Right lobe of liver (tissue), 6 donors: ENCODE results near the gene OR6B3. TPM values are rescaled to one million over a fixed set of nuclear protein-coding genes. Genes with fewer than 3 reads are reported as not detected.

Experiments used
- ATAC-seq, 4 donors: fragments of 200-7000 bp; cut with Tn5 transposase; one replicate each; pipeline ENCODE4 v1.9.1; 2020; ENCODE audit warnings: mild to moderate bottlenecking in 4 of 4, moderate library complexity in 4 of 4
- DNase-seq, 3 donors: peaks; one replicate each; pipeline ENCODE4 v3.0.0-alpha.2; 2020
- H3K27ac ChIP-seq, 3 donors: fragments of 200-600 bp; one replicate each; pipeline ENCODE4 v1.8.0; 2022
- H3K27me3 ChIP-seq, 2 donors: fragments of 200-600 bp; one replicate each; pipeline ENCODE4 v1.8.0; 2022
- H3K36me3 ChIP-seq, 4 donors: fragments of 200-600 bp; sonication (generic) in 1 of 4; one replicate each; pipeline versions ENCODE4 v1.5.1 to v1.8.0; 2017 to 2022; ENCODE audit warnings: control low read depth in 1 of 4
- H3K4me1 ChIP-seq, 4 donors: fragments of 200-600 bp; sonication (generic) in 1 of 4; one replicate each; pipeline versions ENCODE4 v1.5.1 to v1.8.0; 2017 to 2022; ENCODE audit warnings: control low read depth in 1 of 4
- H3K4me3 ChIP-seq, 3 donors: fragments of 200-600 bp; one replicate each; pipeline ENCODE4 v1.8.0; 2022
- H3K9me3 ChIP-seq, 4 donors: fragments of 200-600 bp; sonication (generic) in 1 of 4; one replicate each; pipeline versions ENCODE4 v1.5.1 to v1.8.0; 2017 to 2022; ENCODE audit warnings: control low read depth in 1 of 4
- CTCF ChIP-seq, 4 donors: fragments of 200-600 bp in 3 of 4; fragments of 450-650 bp in 1 of 4; IDR thresholded peaks; one replicate each; pipeline versions ENCODE4 v1.5.1 to v1.8.0; 2016 to 2022; ENCODE audit warnings: antibody characterized with exemption in 4 of 4, mild to moderate bottlenecking in 2 of 4
- POLR2A ChIP-seq: fragments of 450-650 bp; IDR thresholded peaks from one replicate; pipeline ENCODE4 v1.6.1; 2017; ENCODE audit warnings: antibody characterized with exemption, mild to moderate bottlenecking
- WGBS: methylation state at CpG from one replicate; pipeline ENCODE4 v1.1.6; 2018; ENCODE audit warnings: low coverage, low lambda C conversion rate; ENCODE audit not compliant: insufficient coverage; ENCODE audit errors: missing lambda C conversion rate; 5-methylcytosine and 5-hydroxymethylcytosine counted together
- intact Hi-C, 2 donors: fragments of 100-400 bp; cut with DNase I; formaldehyde crosslinking; loops; one replicate each; pipeline versions ENCODE4 v1.11.2 to v1.14.1; 2022
- total RNA-seq, 6 experiments: library from RNA; depleted of rRNA in 2 of 6; stranded (reverse); fragments of >200 nt in 2 of 6; fragmentation: NEBNext Ultra II Directional in 3 of 6; extraction: Animal tissue kit (Norgen Biotek cat#: 25700) in 3 of 6; gene quantifications; one replicate each; pipeline versions ENCODE4 v1.1.0 to v1.2.4, GENCODE V29; 2016 to 2023
- donor health status: DM: no; HTN: yes; CAD: no.
- donor health status: DM: no; HTN: no; CAD: no.
- donor health status: DM: no; HTN: no; CAD: no.
- donor health status: DM: no; HTN: yes; CAD: no.
- donor health status: DM: no; HTN: yes; CAD: no.

The OR6B3 gene
- total RNA-seq, 6 experiments from 2014 or later, result not detected

GRCh38 chr2:240086563-240086962 is 33.2 kb upstream of the OR6B3 start:
- DNase-seq, result no peak
- Histone ChIP-seq H3K36me3 (no peaks in the 10 kb centered on the region), H3K9me3 (peaks cover 0 to 5% (median 0%) of the 10 kb centered on the region in 4 donors), H3K27ac (no peak overlapping the region), H3K4me3 (no peak overlapping the region), H3K27me3 (no peaks in the 10 kb centered on the region), H3K4me1 (no peaks in the 10 kb centered on the region)
- TF ChIP-seq CTCF (IDR thresholded peaks at IDR 0.05), result no peak
- no peak for TF ChIP-seq POLR2A
- ATAC-seq, result no peak
- intact Hi-C loops, result no loop called here

- H3K27ac ChIP-seq, result no peak overlapping the region
- no peak for ATAC-seq
- H3K4me1 ChIP-seq, result no peaks in the 10 kb centered on the region
- no peaks in the 10 kb centered on the region for H3K36me3 ChIP-seq
- intact Hi-C loops, result no loop called here
- 49% methylated on average over 2 of the region's 2 CpGs for WGBS
- no peaks in the 10 kb centered on the region for H3K9me3 ChIP-seq
- no peak for DNase-seq
- TF ChIP-seq CTCF (IDR thresholded peaks at IDR 0.05) (no peak), POLR2A (no peak)
- H3K27me3 ChIP-seq, result no peaks in the 10 kb centered on the region
- H3K4me3 ChIP-seq, result no peak overlapping the region
These were observed 25.3 kb upstream of the OR6B3 start for GRCh38 chr2:240078631-240079030.

GRCh38 chr2:240077442-240077841 is 24.1 kb upstream of the OR6B3 start:
- intact Hi-C loops, result no loop called here

GRCh38 chr2:240074545-240074944 is 21.2 kb upstream of the OR6B3 start:
- Histone ChIP-seq H3K9me3 (no peaks in the 10 kb centered on the region), H3K27ac (no peak overlapping the region), H3K27me3 (no peaks in the 10 kb centered on the region), H3K4me3 (no peak overlapping the region), H3K36me3 (no peaks in the 10 kb centered on the region), H3K4me1 (no peaks in the 10 kb centered on the region)
- intact Hi-C loops, result no loop called here
- 44% methylated on average over 2 of the region's 5 CpGs for WGBS
- no peak for TF ChIP-seq CTCF (IDR thresholded peaks at IDR 0.05)
- no peak for TF ChIP-seq POLR2A
- DNase-seq (no peak), ATAC-seq (no peak)

More at GRCh38 chr2:240077442-240077841, 24.1 kb upstream of the OR6B3 start:
- TF ChIP-seq CTCF (IDR thresholded peaks at IDR 0.05) (no peak), POLR2A (no peak)
- H3K27me3 ChIP-seq, result no peaks in the 10 kb centered on the region
- ATAC-seq (no peak), DNase-seq (no peak)
- no peaks in the 10 kb centered on the region for H3K9me3 ChIP-seq
- H3K4me1 ChIP-seq, result no peaks in the 10 kb centered on the region
- no peaks in the 10 kb centered on the region for H3K36me3 ChIP-seq
- H3K4me3 ChIP-seq, result no peak overlapping the region
- H3K27ac ChIP-seq, result no peak overlapping the region

- 85% methylated on average over 3 of the region's 3 CpGs for WGBS
- no peak for TF ChIP-seq POLR2A
- no peak for TF ChIP-seq CTCF (IDR thresholded peaks at IDR 0.05)
These were observed 17.6 kb upstream of the OR6B3 start for GRCh38 chr2:240070907-240071306.

More at GRCh38 chr2:240070907-240071306, 17.6 kb upstream of the OR6B3 start:
- Histone ChIP-seq H3K27me3 (no peaks in the 10 kb centered on the region), H3K27ac (no peak overlapping the region), H3K4me1 (no peaks in the 10 kb centered on the region), H3K4me3 (no peak overlapping the region), H3K9me3 (no peaks in the 10 kb centered on the region), H3K36me3 (no peaks in the 10 kb centered on the region)
- no peak for DNase-seq
- ATAC-seq, result no peak
- intact Hi-C loops, result no loop called here
